AG09309 (cell line): ENCODE measurements around the gene FLAD1.
A peak's percentile ranks its signal among the peaks of the same experiment; 100 is the strongest.

ENCODE experiments used
- DNase-seq: peaks from one replicate; pipeline ENCODE4 v3.0.0-alpha.2; 2010; ENCODE audit warnings: low read depth
- H3K4me3 ChIP-seq: 2 replicates; pipeline ENCODE4 v1.5.1; 2011; ENCODE audit warnings: mild to moderate bottlenecking, low read depth, low read length, moderate library complexity; ENCODE audit not compliant: control insufficient read depth
- TF ChIP-seq, protein P1 (sequence below): IDR thresholded peaks from 2 replicates; pipeline ENCODE4 v1.5.1; 2011; ENCODE audit warnings: mild to moderate bottlenecking, low read depth, low read length, inconsistent platforms; ENCODE audit not compliant: insufficient read depth, control insufficient read depth; ENCODE audit errors: missing control alignments

FLAD1 gene

DNA sequence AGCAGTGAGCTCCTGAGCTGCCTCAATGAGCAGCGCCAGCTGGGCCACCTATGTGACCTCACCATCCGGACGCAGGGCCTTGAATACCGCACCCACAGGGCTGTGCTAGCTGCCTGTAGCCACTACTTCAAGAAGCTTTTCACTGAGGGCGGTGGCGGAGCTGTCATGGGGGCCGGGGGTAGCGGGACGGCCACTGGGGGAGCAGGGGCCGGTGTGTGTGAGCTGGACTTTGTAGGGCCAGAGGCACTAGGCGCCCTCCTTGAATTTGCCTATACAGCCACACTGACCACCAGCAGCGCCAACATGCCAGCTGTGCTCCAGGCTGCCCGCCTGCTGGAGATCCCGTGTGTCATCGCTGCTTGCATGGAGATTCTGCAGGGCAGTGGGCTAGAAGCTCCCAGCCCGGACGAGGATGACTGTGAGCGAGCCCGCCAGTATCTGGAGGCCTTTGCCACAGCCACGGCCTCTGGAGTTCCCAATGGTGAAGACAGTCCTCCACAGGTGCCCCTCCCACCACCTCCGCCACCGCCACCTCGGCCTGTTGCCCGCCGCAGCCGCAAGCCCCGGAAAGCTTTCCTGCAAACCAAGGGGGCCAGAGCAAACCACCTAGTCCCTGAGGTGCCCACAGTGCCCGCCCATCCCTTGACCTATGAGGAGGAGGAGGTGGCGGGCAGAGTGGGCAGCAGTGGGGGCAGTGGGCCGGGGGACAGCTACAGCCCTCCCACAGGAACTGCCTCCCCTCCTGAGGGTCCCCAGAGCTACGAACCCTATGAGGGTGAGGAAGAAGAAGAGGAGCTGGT lies 31.8 kb downstream of the FLAD1 start:
- TF ChIP-seq, protein P1, sequence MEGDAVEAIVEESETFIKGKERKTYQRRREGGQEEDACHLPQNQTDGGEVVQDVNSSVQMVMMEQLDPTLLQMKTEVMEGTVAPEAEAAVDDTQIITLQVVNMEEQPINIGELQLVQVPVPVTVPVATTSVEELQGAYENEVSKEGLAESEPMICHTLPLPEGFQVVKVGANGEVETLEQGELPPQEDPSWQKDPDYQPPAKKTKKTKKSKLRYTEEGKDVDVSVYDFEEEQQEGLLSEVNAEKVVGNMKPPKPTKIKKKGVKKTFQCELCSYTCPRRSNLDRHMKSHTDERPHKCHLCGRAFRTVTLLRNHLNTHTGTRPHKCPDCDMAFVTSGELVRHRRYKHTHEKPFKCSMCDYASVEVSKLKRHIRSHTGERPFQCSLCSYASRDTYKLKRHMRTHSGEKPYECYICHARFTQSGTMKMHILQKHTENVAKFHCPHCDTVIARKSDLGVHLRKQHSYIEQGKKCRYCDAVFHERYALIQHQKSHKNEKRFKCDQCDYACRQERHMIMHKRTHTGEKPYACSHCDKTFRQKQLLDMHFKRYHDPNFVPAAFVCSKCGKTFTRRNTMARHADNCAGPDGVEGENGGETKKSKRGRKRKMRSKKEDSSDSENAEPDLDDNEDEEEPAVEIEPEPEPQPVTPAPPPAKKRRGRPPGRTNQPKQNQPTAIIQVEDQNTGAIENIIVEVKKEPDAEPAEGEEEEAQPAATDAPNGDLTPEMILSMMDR, result no peak
- no peak overlapping the region for H3K4me3 ChIP-seq
- no peak for DNase-seq

DNA sequence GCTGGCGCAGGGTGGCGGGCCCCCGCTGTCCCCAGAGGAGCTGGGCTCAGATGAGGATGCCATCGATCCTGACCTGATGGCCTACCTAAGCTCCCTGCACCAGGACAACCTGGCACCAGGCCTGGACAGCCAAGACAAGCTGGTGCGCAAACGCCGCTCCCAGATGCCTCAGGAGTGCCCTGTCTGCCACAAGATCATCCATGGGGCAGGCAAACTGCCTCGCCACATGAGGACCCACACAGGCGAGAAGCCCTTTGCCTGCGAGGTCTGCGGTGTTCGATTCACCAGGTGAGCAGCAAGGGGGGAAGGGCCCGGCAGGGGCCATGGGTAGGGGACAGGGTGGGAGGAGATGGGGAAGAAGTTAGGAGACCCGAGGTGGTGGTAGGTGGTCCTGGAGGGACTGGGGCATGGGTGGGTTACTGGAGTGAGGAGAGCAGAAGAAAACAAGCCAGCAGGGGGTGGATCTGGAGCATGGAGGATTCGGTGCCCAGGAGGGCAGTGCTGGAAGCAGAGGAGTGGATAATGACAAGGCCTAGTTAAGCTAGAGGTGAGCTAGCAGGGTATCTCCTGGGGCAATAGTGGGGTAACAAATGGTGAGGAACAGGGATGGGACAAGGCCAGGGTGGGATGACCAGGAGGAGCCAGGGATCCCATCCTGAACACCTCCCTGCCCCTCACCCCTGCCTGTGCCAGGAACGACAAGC lies 32.5 kb downstream of the FLAD1 start:
- DNase-seq, result no peak
- no peak overlapping the region for H3K4me3 ChIP-seq
- TF ChIP-seq, protein P1, result no peak

DNA sequence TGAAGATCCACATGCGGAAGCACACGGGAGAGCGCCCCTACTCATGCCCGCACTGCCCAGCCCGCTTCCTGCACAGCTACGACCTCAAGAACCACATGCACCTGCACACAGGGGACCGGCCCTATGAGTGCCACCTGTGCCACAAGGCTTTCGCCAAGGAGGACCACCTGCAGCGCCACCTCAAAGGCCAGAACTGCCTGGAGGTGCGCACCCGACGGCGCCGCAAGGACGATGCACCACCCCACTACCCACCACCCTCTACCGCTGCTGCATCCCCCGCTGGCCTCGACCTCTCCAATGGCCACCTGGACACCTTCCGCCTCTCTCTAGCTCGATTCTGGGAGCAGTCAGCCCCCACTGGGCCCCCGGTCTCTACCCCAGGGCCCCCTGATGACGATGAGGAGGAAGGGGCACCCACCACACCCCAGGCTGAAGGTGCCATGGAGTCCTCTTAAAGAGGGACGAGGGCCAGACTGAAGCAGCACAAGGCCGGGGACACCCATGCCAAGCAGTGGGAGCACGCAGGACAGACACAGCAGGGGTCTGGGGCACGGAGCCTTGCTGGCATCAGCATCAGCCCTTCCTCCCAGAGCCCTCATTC lies 33.2 kb downstream of the FLAD1 start:
- H3K4me3 ChIP-seq, result no peak overlapping the region
- TF ChIP-seq, protein P1, result no peak
- no peak for DNase-seq

DNA sequence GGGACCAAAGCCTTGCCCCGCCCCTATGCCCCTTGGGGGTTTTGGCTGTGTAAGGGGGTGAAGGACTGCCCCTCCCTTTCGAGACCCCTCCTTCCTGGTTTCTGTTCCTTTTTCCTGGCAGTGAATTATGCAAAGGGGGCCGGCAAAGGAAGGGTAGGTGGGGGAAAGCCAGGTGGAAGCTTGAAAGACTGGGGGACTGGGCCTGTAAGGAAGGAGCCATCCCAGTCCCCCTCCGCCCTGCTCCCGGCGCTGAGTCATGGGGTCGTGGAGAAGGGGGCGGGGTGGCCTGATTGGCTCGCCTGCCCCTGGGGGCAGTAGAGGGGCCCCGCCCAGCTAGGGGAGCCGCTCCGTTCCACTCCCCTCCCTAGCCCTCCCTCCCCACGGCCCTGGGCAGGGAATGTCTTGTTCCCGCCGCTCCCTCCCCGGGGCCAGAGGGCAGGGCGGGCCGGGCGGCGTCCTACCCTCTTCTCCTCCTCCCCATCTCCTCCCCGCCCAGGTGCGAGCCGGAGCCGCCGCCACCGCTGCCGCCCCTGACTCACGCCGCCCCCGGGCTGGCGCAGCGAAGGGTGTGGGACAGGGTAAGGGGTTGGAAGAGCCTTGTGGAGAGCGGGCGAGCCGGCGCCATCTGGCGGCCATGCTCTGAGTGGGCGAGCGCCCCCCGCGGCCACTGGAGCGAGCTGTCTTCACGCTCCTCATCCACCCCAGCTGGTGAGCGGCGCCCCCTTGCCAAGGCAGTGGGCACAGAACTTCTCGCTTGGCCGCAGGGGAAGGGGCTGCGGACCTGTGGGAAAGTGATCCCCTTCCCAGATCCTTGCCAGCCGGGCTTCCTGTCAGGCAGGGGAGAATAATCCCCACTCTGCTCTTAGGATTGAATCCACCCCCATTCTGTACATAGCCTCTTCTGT lies 34.1 kb downstream of the FLAD1 start:
- TF ChIP-seq, protein P1, result peak; percentile 99
- peak; percentile 35 for DNase-seq
- H3K4me3 ChIP-seq, result peak overlapping the region; percentile 26

DNA sequence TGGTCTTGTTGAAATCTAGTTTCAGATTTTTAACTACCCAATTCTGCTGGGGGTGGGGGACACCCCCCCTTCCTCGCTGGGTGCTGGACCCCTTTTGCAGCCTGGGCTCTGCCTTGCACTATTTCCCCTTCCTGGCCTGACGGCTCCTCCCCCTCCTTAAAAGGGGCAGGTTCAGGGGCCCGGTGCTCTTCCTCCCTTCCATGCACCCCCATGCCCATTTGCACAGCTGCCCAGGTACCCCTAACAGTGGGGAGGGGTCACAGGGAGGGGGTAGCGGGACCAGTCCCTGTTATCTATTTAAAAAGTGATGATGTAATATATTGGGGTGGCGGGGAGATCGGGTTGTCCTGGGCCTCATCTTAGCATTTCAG lies 34.8 kb downstream of the FLAD1 start:
- no peak for DNase-seq
- TF ChIP-seq, protein P1, result no peak
- H3K4me3 ChIP-seq, result no peak overlapping the region
